Fibroblast of lung (primary cell): ENCODE data around the gene DRC3. TPM values are rescaled to one million over a fixed set of nuclear protein-coding genes. Genes with fewer than 3 reads are reported as not detected.

Source experiments
- DNase-seq, 2 donors: peaks; one replicate each; pipeline versions ENCODE4 v3.0.0 to v3.0.0-alpha.2; 2010; ENCODE audit warnings: low read depth in 2 of 2
- H2AFZ ChIP-seq: 2 replicates; pipeline ENCODE4 v1.5.1; 2012; ENCODE audit warnings: low read length, control low read depth, inconsistent platforms
- H3K27ac ChIP-seq: 2 replicates; pipeline ENCODE4 v1.5.1; 2011; ENCODE audit warnings: low read length, control low read depth; ENCODE audit not compliant: insufficient read depth
- H3K27me3 ChIP-seq: 2 replicates; pipeline ENCODE4 v1.5.1; 2011; ENCODE audit warnings: mild to moderate bottlenecking, low read length; ENCODE audit not compliant: control insufficient read depth, insufficient read depth
- H3K36me3 ChIP-seq: 2 replicates; pipeline ENCODE4 v1.5.1; 2011; ENCODE audit warnings: low read length; ENCODE audit not compliant: control insufficient read depth, insufficient read depth
- H3K4me1 ChIP-seq: 2 replicates; pipeline ENCODE4 v1.5.1; 2011; ENCODE audit warnings: low read length; ENCODE audit not compliant: control insufficient read depth, insufficient read depth; ENCODE audit errors: extremely low read depth
- H3K4me2 ChIP-seq: 2 replicates; pipeline ENCODE4 v1.5.1; 2011; ENCODE audit warnings: low read length, control low read depth; ENCODE audit not compliant: insufficient read depth; ENCODE audit errors: extremely low read depth
- H3K4me3 ChIP-seq, 4 experiments: fragments of 200-600 bp in 1 of 4; sonication (generic) in 1 of 4; replicated peaks in 1 of 4; 2 replicates each; pipeline ENCODE4 v1.5.1; 2011 to 2016; ENCODE audit warnings: low read length in 4 of 4, low read depth in 3 of 4, mild to moderate bottlenecking in 3 of 4, control low read depth in 2 of 4, inconsistent platforms in 1 of 4, mixed read lengths in 1 of 4; ENCODE audit not compliant: insufficient read depth in 1 of 4; ENCODE audit errors: control extremely low read depth in 1 of 4
- H3K79me2 ChIP-seq: 2 replicates; pipeline ENCODE4 v1.5.1; 2012; ENCODE audit warnings: mild to moderate bottlenecking, low read length, inconsistent platforms; ENCODE audit not compliant: control insufficient read depth, insufficient read depth
- H3K9ac ChIP-seq: 2 replicates; pipeline ENCODE4 v1.5.1; 2011; ENCODE audit warnings: mild to moderate bottlenecking, low read length, control low read depth; ENCODE audit not compliant: insufficient read depth
- H3K9me3 ChIP-seq: 2 replicates; pipeline ENCODE4 v1.5.1; 2012; ENCODE audit warnings: low read depth, low read length; ENCODE audit not compliant: control insufficient read depth, insufficient read depth
- H4K20me1 ChIP-seq: 2 replicates; pipeline ENCODE4 v1.5.1; 2011; ENCODE audit warnings: low read length; ENCODE audit not compliant: control insufficient read depth, insufficient read depth; ENCODE audit errors: extremely low read depth
- CTCF ChIP-seq, 2 donors: IDR thresholded peaks in 1 of 2; conservative IDR thresholded peaks in 1 of 2; 1 replicate in 1 of 2; 2 replicates in 1 of 2; pipeline ENCODE4 v1.5.1; 2011 to 2012; ENCODE audit warnings: low read length in 2 of 2, control low read depth in 1 of 2, inconsistent platforms in 1 of 2, low read depth in 1 of 2, mild to moderate bottlenecking in 1 of 2
- EZH2 ChIP-seq: IDR thresholded peaks from 2 replicates; pipeline ENCODE4 v1.5.1; 2012; ENCODE audit warnings: low read length, control low read depth, mild to moderate bottlenecking; ENCODE audit errors: missing control alignments
- polyA plus RNA-seq, 2 donors: library from polyadenylated mRNA; depleted of rRNA in 1 of 2; stranded (reverse) in 1 of 2; unstranded in 1 of 2; fragments of >200 nt; gene quantifications; 2 replicates each; pipeline ENCODE4 v1.2.1, GENCODE V29; 2011 to 2012; ENCODE audit warnings: missing spikeins in 1 of 2
- total RNA-seq: library from RNA; depleted of rRNA; stranded (reverse); fragments of >200 nt; gene quantifications from 2 replicates; pipeline ENCODE4 v1.2.1, GENCODE V29; 2014

Gene DRC3
- total and polyA plus RNA-seq, 2 donors (not counting 1 experiment from before 2014, with no cell fraction given): 0.33 to 0.37 TPM

GRCh38 chr17:17990282-17990681 lies 17.6 kb downstream of the DRC3 start:
- Histone ChIP-seq H3K4me1 (peaks cover 4% of the 10 kb centered on the region), H3K36me3 (no peaks in the 10 kb centered on the region), H3K4me3 (no peak overlapping the region), H3K27me3 (no peaks in the 10 kb centered on the region), H3K27ac (peak overlapping the region; percentile 54), H4K20me1 (no peaks in the 10 kb centered on the region), H3K9me3 (no peaks in the 10 kb centered on the region), H3K79me2 (no peaks in the 10 kb centered on the region), H3K9ac (no peak overlapping the region), H3K4me2 (no peak overlapping the region), H2AFZ (no peak overlapping the region)
- peak in 1 of 2 donors; percentile 8 for DNase-seq
- no peak for TF ChIP-seq CTCF (conservative IDR thresholded peaks at IDR 0.05 in 1 of 2, IDR thresholded peaks at IDR 0.05 in 1 of 2; ENCODE audit: low read depth in 1 of 2, low read length in 2 of 2)
- TF ChIP-seq EZH2: no peak

- no peak overlapping the region for H2AFZ ChIP-seq
- DNase-seq: no peak
- no peaks in the 10 kb centered on the region for H3K79me2 ChIP-seq
- no peak overlapping the region for H3K27ac ChIP-seq
- no peak overlapping the region for H3K4me3 ChIP-seq
- no peaks in the 10 kb centered on the region for H3K9me3 ChIP-seq
- H3K9ac ChIP-seq: no peak overlapping the region
- no peaks in the 10 kb centered on the region for H3K27me3 ChIP-seq
- peaks cover 4% of the 10 kb centered on the region for H3K4me1 ChIP-seq
- H4K20me1 ChIP-seq: no peaks in the 10 kb centered on the region
- no peak for TF ChIP-seq CTCF (conservative IDR thresholded peaks at IDR 0.05 in 1 of 2, IDR thresholded peaks at IDR 0.05 in 1 of 2; ENCODE audit: low read depth in 1 of 2, low read length in 2 of 2)
- no peak for TF ChIP-seq EZH2
- no peak overlapping the region for H3K4me2 ChIP-seq
- H3K36me3 ChIP-seq: no peaks in the 10 kb centered on the region
Observed at GRCh38 chr17:17993366-17993765, 20.7 kb downstream of the DRC3 start.

- no peak overlapping the region for H2AFZ ChIP-seq
- TF ChIP-seq EZH2: no peak
- TF ChIP-seq CTCF (conservative IDR thresholded peaks at IDR 0.05 in 1 of 2, IDR thresholded peaks at IDR 0.05 in 1 of 2; ENCODE audit: low read depth in 1 of 2, low read length in 2 of 2): no peak
- no peak overlapping the region for H3K9ac ChIP-seq
- DNase-seq: no peak
- H3K79me2 ChIP-seq: no peaks in the 10 kb centered on the region
- H3K4me2 ChIP-seq: no peak overlapping the region
- no peak overlapping the region for H3K27ac ChIP-seq
- no peaks in the 10 kb centered on the region for H3K27me3 ChIP-seq
- H3K4me1 ChIP-seq: peaks cover 4% of the 10 kb centered on the region
- no peaks in the 10 kb centered on the region for H3K9me3 ChIP-seq
- H4K20me1 ChIP-seq: no peaks in the 10 kb centered on the region
- H3K4me3 ChIP-seq: no peak overlapping the region
- H3K36me3 ChIP-seq: no peaks in the 10 kb centered on the region
Observed at GRCh38 chr17:17993852-17994251, 21.2 kb downstream of the DRC3 start.
